ENCODE measurements around the gene TAF6.

TAF6 gene

DNA sequence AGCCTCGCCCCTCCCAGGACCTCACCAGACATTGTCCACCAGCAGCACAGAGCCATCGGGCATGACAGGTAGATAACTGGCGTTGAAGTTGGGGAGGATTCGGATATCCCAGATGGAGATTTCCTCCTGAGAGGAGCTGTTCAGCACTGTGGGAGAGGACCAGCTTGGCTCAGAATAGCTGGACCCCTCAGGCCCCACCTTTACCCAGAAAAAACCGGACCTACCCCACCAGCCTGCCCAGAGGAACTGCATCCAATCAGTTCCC, 37.8 kb upstream of the TAF6 start:
- DNase-seq, result no peak
- no peaks in the 10 kb centered on the region for H3K9me3 ChIP-seq (ENCODE audit: control insufficient read depth, low read length)
- H2BK12ac ChIP-seq (ENCODE audit: low read length in 2 of 2), result peak overlapping the region in 1 of 2 experiments; percentile 16
- no peak overlapping the region for H3K18ac ChIP-seq (ENCODE audit: low read depth in 1 of 2, low read length in 2 of 2)
- no peak overlapping the region for H3K27ac ChIP-seq (ENCODE audit: low read length, poor library complexity, severe bottlenecking)
- H2BK15ac ChIP-seq (ENCODE audit: low read depth, poor library complexity, severe bottlenecking), result no peak overlapping the region
- peak overlapping the region; percentile 48 for H3K4me2 ChIP-seq (ENCODE audit: low read length, poor library complexity, severe bottlenecking)
- H2AK5ac ChIP-seq (ENCODE audit: low read length, severe bottlenecking), result no peak overlapping the region
- WGBS, result 82% methylated on average over 3 of the region's 5 CpGs
- H3K4me3 ChIP-seq (ENCODE audit: insufficient read depth in 1 of 2, low read depth in 1 of 2, low read length in 2 of 2), result peak overlapping the region in 1 of 2 experiments; percentile 81
- H3K79me1 ChIP-seq (replicated peaks; ENCODE audit: low read length, poor library complexity, severe bottlenecking), result peaks cover 21% of the 10 kb centered on the region
- H4K91ac ChIP-seq (ENCODE audit: low read length), result no peak overlapping the region
- H3K9ac ChIP-seq (ENCODE audit: low read length), result peak overlapping the region; percentile 87
- H2AFZ ChIP-seq (ENCODE audit: low read depth, low read length), result no peak overlapping the region
- H3K14ac ChIP-seq (ENCODE audit: low read length in 2 of 2), result peak overlapping the region in 1 of 2 experiments; percentile 13
- H3K36me3 ChIP-seq (ENCODE audit: control insufficient read depth in 1 of 2, insufficient read depth in 2 of 2, low read depth in 1 of 2, low read length in 2 of 2), result peaks cover 38 to 42% of the 10 kb centered on the region in 2 experiments
- H3K4me1 ChIP-seq (ENCODE audit: control insufficient read depth, insufficient read depth, low read depth, low read length), result peaks cover 31% of the 10 kb centered on the region
- H2BK120ac ChIP-seq (ENCODE audit: low read depth, low read length), result no peak overlapping the region
- no peak overlapping the region for H3K4ac ChIP-seq (ENCODE audit: low read depth in 1 of 2, low read length in 2 of 2)
- H4K8ac ChIP-seq (ENCODE audit: low read length), result no peak overlapping the region
- no peak overlapping the region for H3K23ac ChIP-seq (ENCODE audit: low read length in 2 of 2)
- H2BK5ac ChIP-seq (ENCODE audit: low read depth, low read length, poor library complexity, severe bottlenecking), result no peak overlapping the region
- no peaks in the 10 kb centered on the region for H3K27me3 ChIP-seq (ENCODE audit: control insufficient read depth in 1 of 2, insufficient read depth in 1 of 2, low read length in 2 of 2)

DNA sequence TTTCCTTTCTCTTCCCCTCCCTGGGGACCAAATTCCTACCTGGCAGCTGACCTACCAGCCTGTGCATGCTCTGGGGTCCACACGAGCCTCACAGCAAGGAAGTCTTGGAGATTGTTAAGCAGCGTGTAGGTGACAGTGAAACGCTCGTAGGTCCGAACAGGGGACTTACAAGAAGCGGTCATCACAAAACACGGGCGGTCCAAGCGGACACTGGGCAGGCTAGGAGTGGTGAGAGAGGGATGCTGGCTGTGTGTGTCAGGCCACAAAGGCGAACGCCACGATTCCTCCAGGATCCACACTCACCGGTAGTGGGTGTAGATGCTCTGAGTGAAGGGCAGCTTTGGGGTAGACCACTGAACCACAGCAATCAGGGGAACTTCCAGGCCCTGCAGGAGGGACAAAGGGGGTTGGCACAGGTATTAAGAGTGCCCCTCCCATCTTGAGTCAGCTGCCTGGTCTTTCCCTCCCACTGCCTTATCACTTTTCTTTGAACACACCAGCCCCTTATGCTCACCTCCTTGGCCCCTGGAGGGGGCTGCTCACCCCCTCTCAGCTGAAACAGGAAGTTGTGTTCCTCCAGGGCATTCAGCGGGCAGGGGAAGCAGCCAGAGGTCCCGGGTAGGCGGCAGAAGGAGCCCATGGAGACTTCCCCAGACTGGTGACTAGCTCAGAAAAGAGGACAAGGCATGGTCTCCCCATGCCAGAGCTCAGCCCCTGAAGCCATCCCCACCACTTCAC, 37.3 kb upstream of the TAF6 start:
- no peak for DNase-seq
- H3K14ac ChIP-seq (ENCODE audit: low read length in 2 of 2), result peak overlapping the region in 1 of 2 experiments; percentile 13
- no peak overlapping the region for H2AFZ ChIP-seq (ENCODE audit: low read depth, low read length)
- peaks cover 31% of the 10 kb centered on the region for H3K4me1 ChIP-seq (ENCODE audit: control insufficient read depth, insufficient read depth, low read depth, low read length)
- WGBS, result 94% methylated on average over 16 of the region's 16 CpGs
- H3K27ac ChIP-seq (ENCODE audit: low read length, poor library complexity, severe bottlenecking), result no peak overlapping the region
- no peak overlapping the region for H3K23ac ChIP-seq (ENCODE audit: low read length in 2 of 2)
- peak overlapping the region in 1 of 2 experiments; percentile 81 for H3K4me3 ChIP-seq (ENCODE audit: insufficient read depth in 1 of 2, low read depth in 1 of 2, low read length in 2 of 2)
- H3K18ac ChIP-seq (ENCODE audit: low read depth in 1 of 2, low read length in 2 of 2), result no peak overlapping the region
- no peak overlapping the region for H2BK5ac ChIP-seq (ENCODE audit: low read depth, low read length, poor library complexity, severe bottlenecking)
- peak overlapping the region; percentile 87 for H3K9ac ChIP-seq (ENCODE audit: low read length)
- no peak overlapping the region for H3K4ac ChIP-seq (ENCODE audit: low read depth in 1 of 2, low read length in 2 of 2)
- H3K79me1 ChIP-seq (replicated peaks; ENCODE audit: low read length, poor library complexity, severe bottlenecking), result peaks cover 24% of the 10 kb centered on the region
- H2BK15ac ChIP-seq (ENCODE audit: low read depth, poor library complexity, severe bottlenecking), result no peak overlapping the region
- H4K8ac ChIP-seq (ENCODE audit: low read length), result no peak overlapping the region
- peak overlapping the region in 1 of 2 experiments; percentile 16 for H2BK12ac ChIP-seq (ENCODE audit: low read length in 2 of 2)
- no peaks in the 10 kb centered on the region for H3K27me3 ChIP-seq (ENCODE audit: control insufficient read depth in 1 of 2, insufficient read depth in 1 of 2, low read length in 2 of 2)
- H2BK120ac ChIP-seq (ENCODE audit: low read depth, low read length), result no peak overlapping the region
- H3K36me3 ChIP-seq (ENCODE audit: control insufficient read depth in 1 of 2, insufficient read depth in 2 of 2, low read depth in 1 of 2, low read length in 2 of 2), result peaks cover 42 to 46% of the 10 kb centered on the region in 2 experiments
- peak overlapping the region; percentile 48 for H3K4me2 ChIP-seq (ENCODE audit: low read length, poor library complexity, severe bottlenecking)
- no peak overlapping the region for H2AK5ac ChIP-seq (ENCODE audit: low read length, severe bottlenecking)
- no peak overlapping the region for H4K91ac ChIP-seq (ENCODE audit: low read length)
- no peaks in the 10 kb centered on the region for H3K9me3 ChIP-seq (ENCODE audit: control insufficient read depth, low read length)

DNA sequence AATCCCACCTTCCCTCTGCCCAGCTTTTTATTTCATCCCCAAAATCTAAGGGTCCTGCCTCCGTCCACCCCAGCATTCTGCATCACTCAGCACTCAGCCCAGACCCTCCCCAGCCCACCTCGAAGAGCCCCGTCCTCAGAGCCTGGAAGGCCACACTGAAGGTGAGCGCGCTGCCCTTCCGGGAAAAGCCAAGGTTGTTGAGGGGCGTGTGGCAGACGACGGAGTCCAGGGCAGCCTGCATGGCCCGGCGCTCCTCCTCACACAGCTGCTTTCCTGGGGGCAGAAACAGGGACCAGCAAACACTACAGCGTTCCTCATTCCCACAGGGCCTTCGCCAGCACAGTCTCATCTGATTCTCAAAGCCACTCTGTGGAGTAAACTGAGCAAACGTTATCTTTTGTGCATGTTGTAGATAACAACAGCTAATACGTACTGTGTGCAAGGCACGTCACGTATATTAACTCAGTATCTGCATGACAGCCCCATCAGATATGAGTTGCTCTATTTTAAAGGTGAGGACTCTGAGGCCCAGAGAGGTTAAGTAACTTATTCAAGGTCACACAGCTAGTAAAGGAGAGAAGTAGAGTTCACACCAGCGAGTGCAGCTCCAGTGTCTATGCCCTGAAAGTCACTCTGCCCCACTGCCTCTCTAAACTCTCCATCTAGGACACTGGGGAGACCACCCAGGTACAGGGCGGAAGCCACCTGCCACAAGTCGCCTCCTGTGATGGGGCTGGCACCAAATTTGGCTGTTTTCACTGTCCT, 36.6 kb upstream of the TAF6 start:
- Histone ChIP-seq H2BK15ac (ENCODE audit: low read depth, poor library complexity, severe bottlenecking) (no peak overlapping the region), H3K14ac (ENCODE audit: low read length in 2 of 2) (no peak overlapping the region), H4K91ac (ENCODE audit: low read length) (no peak overlapping the region), H3K27me3 (ENCODE audit: control insufficient read depth in 1 of 2, insufficient read depth in 1 of 2, low read length in 2 of 2) (no peaks in the 10 kb centered on the region), H3K4me3 (ENCODE audit: insufficient read depth in 1 of 2, low read depth in 1 of 2, low read length in 2 of 2) (no peak overlapping the region), H2AFZ (ENCODE audit: low read depth, low read length) (no peak overlapping the region), H2BK12ac (ENCODE audit: low read length in 2 of 2) (no peak overlapping the region), H3K4me2 (ENCODE audit: low read length, poor library complexity, severe bottlenecking) (no peak overlapping the region), H3K4ac (ENCODE audit: low read depth in 1 of 2, low read length in 2 of 2) (no peak overlapping the region), H3K4me1 (ENCODE audit: control insufficient read depth, insufficient read depth, low read depth, low read length) (peaks cover 31% of the 10 kb centered on the region), H3K9me3 (ENCODE audit: control insufficient read depth, low read length) (no peaks in the 10 kb centered on the region), H3K79me1 (replicated peaks; ENCODE audit: low read length, poor library complexity, severe bottlenecking) (peaks cover 24% of the 10 kb centered on the region), H3K18ac (ENCODE audit: low read depth in 1 of 2, low read length in 2 of 2) (no peak overlapping the region), H3K23ac (ENCODE audit: low read length in 2 of 2) (no peak overlapping the region), H2AK5ac (ENCODE audit: low read length, severe bottlenecking) (no peak overlapping the region), H3K27ac (ENCODE audit: low read length, poor library complexity, severe bottlenecking) (no peak overlapping the region), H3K9ac (ENCODE audit: low read length) (no peak overlapping the region), H2BK120ac (ENCODE audit: low read depth, low read length) (no peak overlapping the region), H3K36me3 (ENCODE audit: control insufficient read depth in 1 of 2, insufficient read depth in 2 of 2, low read depth in 1 of 2, low read length in 2 of 2) (peaks cover 43 to 46% of the 10 kb centered on the region in 2 experiments), H2BK5ac (ENCODE audit: low read depth, low read length, poor library complexity, severe bottlenecking) (no peak overlapping the region), H4K8ac (ENCODE audit: low read length) (no peak overlapping the region)
- 94% methylated on average over 20 of the region's 20 CpGs for WGBS
- DNase-seq, result no peak

DNA sequence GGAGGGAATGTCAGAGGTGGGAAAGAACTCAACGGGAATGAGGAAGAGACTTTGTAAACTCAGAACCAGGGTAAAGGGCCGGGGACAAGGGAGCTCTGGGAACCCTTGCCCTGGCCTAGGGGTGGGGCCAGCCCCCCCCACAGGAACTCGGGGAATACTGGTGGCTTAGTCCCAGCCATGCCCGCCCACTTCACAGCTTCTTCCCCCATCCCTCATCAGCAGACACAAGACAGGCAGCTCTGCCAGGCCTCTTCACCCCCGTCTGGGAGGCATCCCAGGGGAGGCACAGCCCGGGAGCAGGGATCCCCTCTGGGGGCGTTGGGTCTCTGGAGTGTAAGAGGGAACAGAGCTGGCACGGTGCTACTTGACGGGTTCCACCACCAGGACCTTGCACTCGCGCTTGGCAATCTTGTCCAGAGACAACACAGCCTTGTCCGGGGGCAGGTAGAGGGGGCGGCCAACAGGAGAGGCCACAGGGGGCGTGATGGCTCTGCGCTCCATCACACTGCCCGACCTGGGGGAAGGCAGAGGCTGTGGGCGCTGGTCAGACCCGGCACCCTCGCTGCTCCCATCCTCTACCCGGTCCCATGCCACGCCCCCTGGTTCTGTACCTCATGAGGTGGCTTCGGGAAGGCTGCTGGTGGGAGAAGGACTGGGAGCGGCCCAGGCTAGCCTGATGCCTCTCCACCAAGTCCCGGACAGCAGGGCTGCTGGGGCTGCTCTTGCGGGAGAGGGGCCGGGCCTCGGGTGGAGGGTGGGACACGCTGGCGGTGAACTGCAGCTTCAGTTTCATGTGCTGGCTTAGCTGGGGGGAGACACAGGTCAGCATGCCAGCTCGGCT, 35.7 kb upstream of the TAF6 start:
- H2BK5ac ChIP-seq (ENCODE audit: low read depth, low read length, poor library complexity, severe bottlenecking), result no peak overlapping the region
- no peak overlapping the region for H2AK5ac ChIP-seq (ENCODE audit: low read length, severe bottlenecking)
- H3K14ac ChIP-seq (ENCODE audit: low read length in 2 of 2), result no peak overlapping the region
- 80% methylated on average over 27 of the region's 30 CpGs for WGBS
- no peak overlapping the region for H3K4ac ChIP-seq (ENCODE audit: low read depth in 1 of 2, low read length in 2 of 2)
- H2BK120ac ChIP-seq (ENCODE audit: low read depth, low read length), result no peak overlapping the region
- H2AFZ ChIP-seq (ENCODE audit: low read depth, low read length), result no peak overlapping the region
- no peak overlapping the region for H3K9ac ChIP-seq (ENCODE audit: low read length)
- no peak for DNase-seq
- H3K18ac ChIP-seq (ENCODE audit: low read depth in 1 of 2, low read length in 2 of 2), result no peak overlapping the region
- peak overlapping the region in 1 of 2 experiments; percentile 29 for H2BK12ac ChIP-seq (ENCODE audit: low read length in 2 of 2)
- no peak overlapping the region for H3K4me2 ChIP-seq (ENCODE audit: low read length, poor library complexity, severe bottlenecking)
- peaks cover 24% of the 10 kb centered on the region for H3K79me1 ChIP-seq (replicated peaks; ENCODE audit: low read length, poor library complexity, severe bottlenecking)
- H3K27me3 ChIP-seq (ENCODE audit: control insufficient read depth in 1 of 2, insufficient read depth in 1 of 2, low read length in 2 of 2), result no peaks in the 10 kb centered on the region
- no peak overlapping the region for H4K91ac ChIP-seq (ENCODE audit: low read length)
- peak overlapping the region; percentile 7 for H4K8ac ChIP-seq (ENCODE audit: low read length)
- H3K27ac ChIP-seq (ENCODE audit: low read length, poor library complexity, severe bottlenecking), result no peak overlapping the region
- no peaks in the 10 kb centered on the region for H3K9me3 ChIP-seq (ENCODE audit: control insufficient read depth, low read length)
- H3K23ac ChIP-seq (ENCODE audit: low read length in 2 of 2), result peak overlapping the region in 1 of 2 experiments; percentile 14
- H3K4me3 ChIP-seq (ENCODE audit: insufficient read depth in 1 of 2, low read depth in 1 of 2, low read length in 2 of 2), result no peak overlapping the region
- H3K4me1 ChIP-seq (ENCODE audit: control insufficient read depth, insufficient read depth, low read depth, low read length), result peaks cover 28% of the 10 kb centered on the region
- no peak overlapping the region for H2BK15ac ChIP-seq (ENCODE audit: low read depth, poor library complexity, severe bottlenecking)
- H3K36me3 ChIP-seq (ENCODE audit: control insufficient read depth in 1 of 2, insufficient read depth in 2 of 2, low read depth in 1 of 2, low read length in 2 of 2), result peaks cover 43 to 51% of the 10 kb centered on the region in 2 experiments
